Stimulated activated naive B cell treated with anti-CD40 and anti-IgM and Interleukin-4, amounts not matched to agents 10 μg/mL and 1 μg/mL and 100 μg/mL, for 72 hours (primary cell): ENCODE data around the gene BIRC3.
"Not testable (repeated sequence)": the region's sequence is repeated elsewhere in the genome, so short reads cannot be mapped to it uniquely, and the experiment has no call there.

Source experiments
- ATAC-seq, 2 donors: fragments of 150-1000 bp; cut with Tn5 transposase; replicated peaks; 2 replicates each; pipeline ENCODE4 v1.10.0; 2021; ENCODE audit warnings: moderate library complexity in 1 of 2
- DNase-seq: peaks from one replicate; pipeline ENCODE4 v3.0.0; 2021
- H3K27ac Mint-ChIP-seq: one replicate; pipeline ENCODE4 v1.8.0; 2022; ENCODE audit warnings: mild to moderate bottlenecking, mixed read lengths
- H3K27me3 Mint-ChIP-seq, 2 donors: one replicate each; pipeline ENCODE4 v1.8.0; 2022; ENCODE audit warnings: mixed read lengths in 2 of 2
- H3K36me3 Mint-ChIP-seq, 2 donors: one replicate each; pipeline ENCODE4 v1.8.0; 2022; ENCODE audit warnings: mixed read lengths in 2 of 2, mild to moderate bottlenecking in 1 of 2
- H3K4me1 Mint-ChIP-seq, 2 donors: one replicate each; pipeline ENCODE4 v1.8.0; 2022; ENCODE audit warnings: mixed read lengths in 2 of 2, mild to moderate bottlenecking in 1 of 2
- H3K4me3 Mint-ChIP-seq, 2 donors: one replicate each; pipeline ENCODE4 v1.8.0; 2022; ENCODE audit warnings: mild to moderate bottlenecking in 2 of 2, mixed read lengths in 2 of 2, moderate library complexity in 1 of 2
- H3K9me3 Mint-ChIP-seq, 2 donors: one replicate each; pipeline ENCODE4 v1.8.0; 2022; ENCODE audit warnings: mixed read lengths in 2 of 2, mild to moderate bottlenecking in 1 of 2

BIRC3 gene

GRCh38 chr11:102357116-102357515 lies 39.8 kb downstream of the BIRC3 start:
- no peak overlapping the region for H3K4me3 Mint-ChIP-seq
- no peak for ATAC-seq
- no peak for DNase-seq
- H3K36me3 Mint-ChIP-seq: peaks cover 62 to 79% of the 10 kb centered on the region in 2 donors
- peaks cover 0 to 7% of the 10 kb centered on the region in 2 donors for H3K9me3 Mint-ChIP-seq
- no peaks in the 10 kb centered on the region for H3K27me3 Mint-ChIP-seq
- H3K27ac Mint-ChIP-seq: no peak overlapping the region
- peaks cover 24 to 47% of the 10 kb centered on the region in 2 donors for H3K4me1 Mint-ChIP-seq

- H3K36me3 Mint-ChIP-seq: peaks cover 55 to 76% of the 10 kb centered on the region in 2 donors
- no peak for ATAC-seq
Measured at GRCh38 chr11:102359372-102359771, 42.1 kb downstream of the BIRC3 start.

GRCh38 chr11:102360681-102361080 lies 43.4 kb downstream of the BIRC3 start:
- no peaks in the 10 kb centered on the region for H3K27me3 Mint-ChIP-seq
- DNase-seq (no peak), ATAC-seq (no peak)
- H3K4me3 Mint-ChIP-seq: no peak overlapping the region
- no peak overlapping the region for H3K27ac Mint-ChIP-seq
- peaks cover 58 to 75% of the 10 kb centered on the region in 2 donors for H3K36me3 Mint-ChIP-seq
- peaks cover 19 to 36% of the 10 kb centered on the region in 2 donors for H3K4me1 Mint-ChIP-seq
- H3K9me3 Mint-ChIP-seq: peaks cover 0 to 7% of the 10 kb centered on the region in 2 donors

More at GRCh38 chr11:102359372-102359771, 42.1 kb downstream of the BIRC3 start:
- no peak overlapping the region for H3K4me3 Mint-ChIP-seq
- H3K4me1 Mint-ChIP-seq: peaks cover 21 to 42% of the 10 kb centered on the region in 2 donors
- no peak for DNase-seq
- no peaks in the 10 kb centered on the region for H3K27me3 Mint-ChIP-seq
- peaks cover 0 to 7% of the 10 kb centered on the region in 2 donors for H3K9me3 Mint-ChIP-seq
- H3K27ac Mint-ChIP-seq: no peak overlapping the region

GRCh38 chr11:102361086-102362031 lies 44.1 kb downstream of the BIRC3 start:
- H3K9me3 Mint-ChIP-seq: peaks cover 0 to 5% of the 10 kb centered on the region in 2 donors
- peak; percentile 73 to 78 for ATAC-seq
- H3K36me3 Mint-ChIP-seq: peaks cover 62 to 74% of the 10 kb centered on the region in 2 donors
- H3K27ac Mint-ChIP-seq: no peak overlapping the region
- no peak for DNase-seq
- H3K4me3 Mint-ChIP-seq: no peak overlapping the region
- H3K27me3 Mint-ChIP-seq: no peaks in the 10 kb centered on the region
- H3K4me1 Mint-ChIP-seq: peaks cover 19 to 38% of the 10 kb centered on the region in 2 donors

GRCh38 chr11:102364991-102365390 lies 47.7 kb downstream of the BIRC3 start:
- peaks cover 56 to 69% of the 10 kb centered on the region in 2 donors for H3K36me3 Mint-ChIP-seq
- ATAC-seq: no peak
- no peak for DNase-seq

GRCh38 chr11:102367364-102367763 lies 50.1 kb downstream of the BIRC3 start:
- no peaks in the 10 kb centered on the region for H3K27me3 Mint-ChIP-seq
- DNase-seq: no peak
- H3K36me3 Mint-ChIP-seq: peaks cover 43 to 56% of the 10 kb centered on the region in 2 donors
- no peak overlapping the region for H3K27ac Mint-ChIP-seq
- H3K4me3 Mint-ChIP-seq: no peak overlapping the region
- H3K4me1 Mint-ChIP-seq: peaks cover 19 to 33% of the 10 kb centered on the region in 2 donors
- peak in 1 of 2 donors; percentile 34 for ATAC-seq
- no peaks in the 10 kb centered on the region for H3K9me3 Mint-ChIP-seq

More at GRCh38 chr11:102364991-102365390, 47.7 kb downstream of the BIRC3 start:
- Mint-ChIP-seq H3K9me3 (peaks cover 0 to 2% of the 10 kb centered on the region in 2 donors), H3K27ac (peak overlapping the region; percentile 16), H3K4me3 (no peak overlapping the region), H3K27me3 (no peaks in the 10 kb centered on the region), H3K4me1 (peaks cover 27 to 45% of the 10 kb centered on the region in 2 donors)

GRCh38 chr11:102368472-102368871 lies 51.2 kb downstream of the BIRC3 start:
- Mint-ChIP-seq H3K4me3 (no peak overlapping the region), H3K27ac (no peak overlapping the region), H3K4me1 (peaks cover 19 to 33% of the 10 kb centered on the region in 2 donors), H3K9me3 (no peaks in the 10 kb centered on the region), H3K36me3 (peaks cover 43 to 54% of the 10 kb centered on the region in 2 donors), H3K27me3 (no peaks in the 10 kb centered on the region)
- ATAC-seq (peak; percentile 93 to 99), DNase-seq (no peak)

- not testable (repeated sequence) for H3K4me3 Mint-ChIP-seq, H3K4me1 Mint-ChIP-seq, ATAC-seq, H3K27me3 Mint-ChIP-seq, H3K9me3 Mint-ChIP-seq, H3K27ac Mint-ChIP-seq, DNase-seq
- H3K36me3 Mint-ChIP-seq: peaks cover 27 to 36% of the 10 kb centered on the region in 2 donors
Measured at GRCh38 chr11:102374633-102375424, 57.5 kb downstream of the BIRC3 start.

GRCh38 chr11:102375720-102376399 lies 58.6 kb downstream of the BIRC3 start:
- peaks cover 6 to 7% of the 10 kb centered on the region in 2 donors for H3K4me1 Mint-ChIP-seq
- no peak for DNase-seq
- H3K27me3 Mint-ChIP-seq: no peaks in the 10 kb centered on the region
- H3K4me3 Mint-ChIP-seq: no peak overlapping the region
- no peak for ATAC-seq
- no peaks in the 10 kb centered on the region for H3K9me3 Mint-ChIP-seq
- H3K36me3 Mint-ChIP-seq: peaks cover 29 to 41% of the 10 kb centered on the region in 2 donors
- H3K27ac Mint-ChIP-seq: no peak overlapping the region

GRCh38 chr11:102377891-102378290 lies 60.6 kb downstream of the BIRC3 start:
- Mint-ChIP-seq H3K4me3 (no peak overlapping the region), H3K27ac (no peak overlapping the region), H3K9me3 (no peaks in the 10 kb centered on the region), H3K4me1 (peaks cover 0 to 2% of the 10 kb centered on the region in 2 donors), H3K27me3 (no peaks in the 10 kb centered on the region), H3K36me3 (peaks cover 31 to 41% of the 10 kb centered on the region in 2 donors)
- ATAC-seq: no peak
- DNase-seq: no peak

GRCh38 chr11:102378818-102379217 lies 61.5 kb downstream of the BIRC3 start:
- no peak for ATAC-seq
- DNase-seq: no peak
- Mint-ChIP-seq H3K9me3 (no peaks in the 10 kb centered on the region), H3K4me1 (peaks cover 0 to 2% of the 10 kb centered on the region in 2 donors), H3K36me3 (peaks cover 37 to 48% of the 10 kb centered on the region in 2 donors), H3K27me3 (no peaks in the 10 kb centered on the region), H3K4me3 (no peak overlapping the region), H3K27ac (no peak overlapping the region)

- no peak overlapping the region for H3K4me3 Mint-ChIP-seq
- H3K27me3 Mint-ChIP-seq: no peaks in the 10 kb centered on the region
- peaks cover 29 to 54% of the 10 kb centered on the region in 2 donors for H3K36me3 Mint-ChIP-seq
- H3K27ac Mint-ChIP-seq: no peak overlapping the region
- H3K4me1 Mint-ChIP-seq: no peaks in the 10 kb centered on the region
- ATAC-seq (no peak), DNase-seq (no peak)
- no peaks in the 10 kb centered on the region for H3K9me3 Mint-ChIP-seq
Measured at GRCh38 chr11:102382384-102382783, 65.1 kb downstream of the BIRC3 start.

GRCh38 chr11:102383839-102384238 lies 66.6 kb downstream of the BIRC3 start:
- Mint-ChIP-seq H3K4me3 (no peak overlapping the region), H3K9me3 (peaks cover under 1 to 2% of the 10 kb centered on the region in 2 donors), H3K36me3 (peaks cover 36 to 63% of the 10 kb centered on the region in 2 donors), H3K4me1 (peaks cover 0 to under 1% of the 10 kb centered on the region in 2 donors), H3K27me3 (no peaks in the 10 kb centered on the region), H3K27ac (no peak overlapping the region)
- ATAC-seq (no peak), DNase-seq (no peak)
